HG03066 (cell line): ENCODE results near the gene RBM26.

ENCODE experiments used
- ATAC-seq: cut with Tn5 transposase; IDR thresholded peaks from one replicate; pipeline ENCODE4 v1.9.1; 2021; ENCODE audit warnings: low read depth; ENCODE audit not compliant: unreplicated experiment

The RBM26 gene

GRCh38 chr13:79346300-79346914 is 59.6 kb downstream of the RBM26 start:
- ATAC-seq = no peak

GRCh38 chr13:79341202-79341601 is 64.9 kb downstream of the RBM26 start:
- no peak for ATAC-seq

GRCh38 chr13:79340490-79340889 is 65.6 kb downstream of the RBM26 start:
- no peak for ATAC-seq

- ATAC-seq = no peak
Observed at GRCh38 chr13:79338343-79338742, 67.7 kb downstream of the RBM26 start.

- ATAC-seq = no peak
Observed at GRCh38 chr13:79336966-79337365, 69.1 kb downstream of the RBM26 start.

- ATAC-seq = no peak
Observed at GRCh38 chr13:79328510-79328909, 77.5 kb downstream of the RBM26 start.

GRCh38 chr13:79320433-79320832 is 85.6 kb downstream of the RBM26 start:
- ATAC-seq = no peak

- ATAC-seq = no peak
Observed at GRCh38 chr13:79318664-79319063, 87.4 kb downstream of the RBM26 start.

- ATAC-seq = no peak
Observed at GRCh38 chr13:79317856-79318255, 88.2 kb downstream of the RBM26 start.

GRCh38 chr13:79314652-79315051 is 91.4 kb downstream of the RBM26 start:
- no peak for ATAC-seq

GRCh38 chr13:79312340-79312855 is 93.7 kb downstream of the RBM26 start:
- ATAC-seq = no peak

- no peak for ATAC-seq
Observed at GRCh38 chr13:79311386-79311785, 94.7 kb downstream of the RBM26 start.

- ATAC-seq = no peak
Observed at GRCh38 chr13:79309690-79310089, 96.4 kb downstream of the RBM26 start.

GRCh38 chr13:79307866-79308298 is 98.2 kb downstream of the RBM26 start:
- no peak for ATAC-seq

GRCh38 chr13:79307433-79307861 is 98.6 kb downstream of the RBM26 start:
- no peak for ATAC-seq

GRCh38 chr13:79306650-79307049 is 99.4 kb downstream of the RBM26 start:
- ATAC-seq = no peak

- ATAC-seq = no peak
Observed at GRCh38 chr13:79297128-79297527, 108.9 kb downstream of the RBM26 start.

- no peak for ATAC-seq
Observed at GRCh38 chr13:79295906-79296706, 109.9 kb downstream of the RBM26 start.

GRCh38 chr13:79290595-79291244 is 115.3 kb downstream of the RBM26 start:
- no peak for ATAC-seq

GRCh38 chr13:79289571-79289970 is 116.5 kb downstream of the RBM26 start:
- no peak for ATAC-seq
